Fibroblast of skin of abdomen (primary cell): ENCODE results near the gene RCL1. TPM values are rescaled to one million over a fixed set of nuclear protein-coding genes. Genes with fewer than 3 reads are reported as not detected.
A peak's percentile ranks its signal among the peaks of the same experiment; 100 is the strongest.
"Not testable (repeated sequence)": the region's sequence is repeated elsewhere in the genome, so short reads cannot be mapped to it uniquely, and the experiment has no call there.

Experiments
- DNase-seq: peaks from one replicate; pipeline ENCODE4 v3.0.0-alpha.2; 2013
- polyA plus RNA-seq, 2 experiments: library from polyadenylated mRNA; unstranded; fragments of 120-200 nt; gene quantifications; one replicate each; pipeline ENCODE4 v1.2.1, GENCODE V29; 2013; ENCODE audit not compliant: insufficient read length in 2 of 2

The RCL1 gene, protein sequence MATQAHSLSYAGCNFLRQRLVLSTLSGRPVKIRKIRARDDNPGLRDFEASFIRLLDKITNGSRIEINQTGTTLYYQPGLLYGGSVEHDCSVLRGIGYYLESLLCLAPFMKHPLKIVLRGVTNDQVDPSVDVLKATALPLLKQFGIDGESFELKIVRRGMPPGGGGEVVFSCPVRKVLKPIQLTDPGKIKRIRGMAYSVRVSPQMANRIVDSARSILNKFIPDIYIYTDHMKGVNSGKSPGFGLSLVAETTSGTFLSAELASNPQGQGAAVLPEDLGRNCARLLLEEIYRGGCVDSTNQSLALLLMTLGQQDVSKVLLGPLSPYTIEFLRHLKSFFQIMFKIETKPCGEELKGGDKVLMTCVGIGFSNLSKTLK
- polyA plus RNA-seq (2013, experiment 1 of 2; ENCODE audit: insufficient read length), result 10.7 TPM
- polyA plus RNA-seq (2013, experiment 2 of 2; ENCODE audit: insufficient read length), result 9.6 TPM

DNA sequence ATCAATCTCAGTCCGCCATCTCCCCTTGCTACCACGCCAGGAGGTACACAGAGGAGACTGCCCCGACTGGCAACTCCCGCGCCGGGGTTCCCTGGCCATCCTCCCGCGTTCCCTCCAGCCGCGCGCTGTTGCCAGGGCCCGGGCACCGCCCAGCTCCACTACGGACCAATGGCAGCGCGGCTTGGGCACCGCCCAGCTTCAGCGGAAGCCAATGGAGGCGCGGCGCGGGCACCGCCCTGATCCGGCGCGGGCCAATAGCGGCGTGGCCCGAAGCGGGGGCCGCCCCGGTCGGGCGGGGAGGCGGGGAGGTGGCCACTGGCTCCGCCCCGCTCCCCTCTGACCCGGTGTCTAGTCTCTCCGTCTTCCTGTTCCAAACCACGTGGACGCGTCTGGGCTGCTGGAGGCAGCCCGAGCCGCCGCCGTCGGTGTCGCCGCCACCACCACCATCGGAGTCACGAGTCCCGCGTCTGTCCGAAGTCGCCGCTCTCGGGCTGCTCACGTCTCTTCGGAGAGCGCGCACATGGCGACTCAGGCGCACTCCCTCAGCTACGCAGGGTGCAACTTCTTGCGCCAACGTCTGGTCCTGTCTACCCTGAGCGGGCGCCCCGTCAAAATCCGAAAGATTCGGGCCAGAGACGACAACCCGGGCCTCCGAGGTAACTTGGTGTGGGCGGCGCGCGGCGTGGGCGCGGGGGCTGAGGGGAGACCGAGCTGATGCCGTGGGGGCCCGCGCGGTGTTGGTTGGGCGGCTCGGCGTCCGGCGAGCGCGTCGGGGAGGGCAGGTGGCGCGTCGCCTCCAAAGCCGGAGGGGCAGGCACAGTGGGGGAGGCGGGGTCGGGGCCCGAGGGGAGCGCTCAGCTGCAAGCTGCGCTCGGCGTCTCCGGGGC lies at the start of gene RCL1:
TSS of gene RCL1 (plus strand) at position 373 of the 887 bp plus-strand sequence. CDS start at position 521, 148 bp downstream.
- peak; percentile 93 for DNase-seq

GRCh38 chr9:4743131-4743875 lies 49.4 kb upstream of the RCL1 start:
- DNase-seq, result no peak

DNA sequence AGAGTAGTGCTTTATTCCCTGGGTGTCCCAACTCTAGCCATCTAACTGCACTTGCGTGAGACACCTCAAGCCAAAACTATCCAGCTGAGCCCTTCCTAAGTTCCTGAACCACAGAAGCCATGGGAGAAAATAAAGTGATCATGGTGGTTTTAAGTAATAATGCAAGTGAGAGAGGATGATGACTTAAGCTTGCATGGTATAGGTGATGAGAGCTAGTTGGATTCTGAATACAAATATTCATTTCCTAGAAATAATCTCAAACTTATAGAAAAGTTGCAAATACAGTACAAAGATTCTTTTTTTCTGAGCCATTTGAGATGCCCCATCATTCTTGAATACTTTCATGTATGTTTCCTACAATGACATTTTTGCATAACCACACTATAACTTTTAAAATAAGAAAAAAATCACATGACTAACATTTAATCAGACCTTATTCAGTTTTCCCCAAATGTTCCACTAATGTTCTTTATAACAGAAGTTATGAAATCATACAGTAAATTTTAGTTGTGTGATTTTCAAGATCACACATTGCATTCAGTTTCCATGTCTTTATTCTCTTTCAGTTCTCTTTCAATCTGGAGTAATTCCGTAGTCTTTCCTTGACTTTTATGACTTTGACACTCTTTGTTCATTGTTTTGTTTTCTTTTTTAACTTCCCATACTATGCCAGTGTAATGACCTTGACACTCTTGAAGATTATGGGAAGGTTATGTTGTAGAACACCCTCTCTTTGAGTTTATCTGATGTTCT lies 46.3 kb upstream of the RCL1 start:
- DNase-seq, result no peak

DNA sequence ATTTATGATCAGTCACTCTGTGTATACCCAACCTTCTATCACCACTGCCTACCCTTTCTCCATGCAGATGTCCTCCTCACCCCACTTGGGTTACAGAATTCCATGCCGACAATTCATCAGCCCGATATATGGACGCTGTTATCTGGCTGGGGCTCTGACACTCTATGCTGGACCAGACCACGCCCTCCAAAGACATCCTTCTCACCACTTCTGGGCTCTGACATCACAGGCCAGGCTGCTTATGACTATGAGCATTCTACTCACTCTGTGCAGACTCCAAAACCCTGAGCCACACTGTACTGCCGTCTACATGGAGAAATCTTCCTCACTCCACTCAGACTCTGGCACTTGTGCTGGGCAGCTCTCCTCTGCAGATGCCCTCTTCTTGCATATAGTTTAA lies 44.1 kb upstream of the RCL1 start:
- DNase-seq, result no peak

DNA sequence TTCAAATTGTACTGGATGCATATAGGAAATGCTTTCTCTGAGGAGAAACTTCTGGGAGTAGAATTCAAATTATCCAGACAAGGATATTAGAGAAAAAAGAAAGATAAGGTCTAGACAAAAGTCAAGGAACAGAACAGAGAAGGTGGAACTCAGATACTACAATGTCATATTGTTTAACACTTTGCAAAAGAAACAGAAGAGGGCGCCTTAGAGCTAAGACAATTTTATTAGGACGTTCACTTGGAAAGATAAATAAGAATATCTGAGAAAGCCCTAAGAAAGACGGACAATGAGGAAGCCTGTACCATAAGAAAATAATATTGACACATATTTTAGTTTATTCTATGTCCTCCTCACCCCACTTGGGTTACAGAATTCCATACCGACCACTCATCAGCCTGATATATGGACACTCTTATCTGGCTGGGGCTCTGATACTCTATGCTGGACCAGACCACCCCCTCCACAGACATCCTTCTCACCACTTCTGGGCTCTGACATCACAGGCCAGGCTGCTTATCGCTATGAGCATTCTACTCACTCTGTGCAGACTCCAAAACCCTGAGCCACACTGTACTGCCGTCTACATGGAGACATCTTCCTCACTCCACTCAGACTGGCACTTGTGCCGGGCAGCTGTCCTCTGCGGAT lies 42.6 kb upstream of the RCL1 start:
- DNase-seq, result peak; percentile 37

GRCh38 chr9:4754530-4754929 lies 38.2 kb upstream of the RCL1 start:
- DNase-seq, result not testable (repeated sequence)

DNA sequence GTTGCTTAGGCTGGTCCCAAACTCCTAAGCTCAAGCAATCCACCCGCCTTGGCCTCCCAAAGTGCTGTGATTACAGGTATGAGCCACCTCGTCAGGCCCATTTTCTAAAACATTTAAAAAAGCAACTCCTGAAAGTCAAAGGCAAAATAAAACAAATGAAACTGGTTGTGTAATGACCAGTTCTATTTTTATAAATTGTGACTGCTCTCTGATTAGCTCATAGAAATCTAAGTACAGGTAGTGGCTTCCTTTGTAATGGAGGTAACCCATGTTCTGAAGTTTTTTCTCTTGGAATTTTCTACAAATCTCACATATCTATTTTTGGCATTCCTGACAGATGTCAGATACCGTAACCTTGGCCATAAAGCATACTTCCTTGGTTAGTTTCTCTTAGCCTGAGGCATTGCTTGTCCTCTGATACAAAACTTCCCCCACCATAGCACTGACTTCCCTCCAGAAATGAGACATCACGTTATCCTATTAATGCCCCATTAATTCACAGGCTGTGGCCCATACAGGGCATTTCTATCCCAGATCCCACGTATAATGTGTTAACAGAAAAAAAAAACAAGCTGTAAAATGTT lies 37.6 kb upstream of the RCL1 start:
- no peak for DNase-seq

GRCh38 chr9:4756420-4756819 lies 36.3 kb upstream of the RCL1 start:
- no peak for DNase-seq

DNA sequence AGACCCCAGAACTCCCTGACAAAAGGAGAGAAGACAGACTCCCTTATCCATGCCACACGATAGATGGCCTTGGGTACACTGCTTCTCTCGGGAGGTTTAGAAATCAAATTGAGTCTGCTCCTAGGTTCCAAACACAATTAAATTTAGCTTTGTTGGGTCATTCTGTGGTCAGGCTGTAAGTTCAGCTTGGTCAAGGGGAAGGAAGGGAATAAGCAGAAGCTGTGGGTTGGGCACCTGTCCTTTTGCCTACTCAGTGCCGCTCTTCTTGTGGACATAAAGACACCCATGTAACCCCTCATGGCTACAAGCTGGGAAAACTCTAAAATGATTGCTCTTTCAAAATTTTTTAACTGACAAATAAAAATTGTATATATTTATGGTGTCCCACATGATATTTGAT lies 32.6 kb upstream of the RCL1 start:
- DNase-seq, result no peak

- peak; percentile 60 for DNase-seq
Measured at GRCh38 chr9:4762108-4762885, 30.4 kb upstream of the RCL1 start.

GRCh38 chr9:4762886-4763541 lies 29.7 kb upstream of the RCL1 start:
- peak; percentile 38 for DNase-seq

GRCh38 chr9:4764033-4764432 lies 28.7 kb upstream of the RCL1 start:
- DNase-seq, result no peak

DNA sequence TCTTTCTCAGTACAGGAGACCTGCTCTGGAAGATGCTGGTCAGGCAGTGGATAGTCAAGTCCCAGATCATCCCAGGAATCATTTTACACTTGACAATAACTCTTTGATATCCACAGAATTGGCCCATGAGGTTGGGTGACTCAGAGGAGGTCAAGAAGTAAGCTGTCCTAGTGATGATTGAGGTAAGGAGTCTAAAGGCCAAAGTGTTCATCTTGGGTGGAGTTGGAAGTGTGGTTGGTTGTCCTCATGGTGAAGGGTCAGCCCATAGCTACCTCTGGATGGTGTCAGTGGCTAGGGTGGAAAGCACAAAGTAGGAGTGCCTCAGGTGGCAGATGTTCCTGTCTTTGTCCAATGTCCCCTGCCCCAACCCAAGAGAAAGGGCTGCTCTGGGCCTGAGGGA lies 24.1 kb upstream of the RCL1 start:
- DNase-seq, result no peak

DNA sequence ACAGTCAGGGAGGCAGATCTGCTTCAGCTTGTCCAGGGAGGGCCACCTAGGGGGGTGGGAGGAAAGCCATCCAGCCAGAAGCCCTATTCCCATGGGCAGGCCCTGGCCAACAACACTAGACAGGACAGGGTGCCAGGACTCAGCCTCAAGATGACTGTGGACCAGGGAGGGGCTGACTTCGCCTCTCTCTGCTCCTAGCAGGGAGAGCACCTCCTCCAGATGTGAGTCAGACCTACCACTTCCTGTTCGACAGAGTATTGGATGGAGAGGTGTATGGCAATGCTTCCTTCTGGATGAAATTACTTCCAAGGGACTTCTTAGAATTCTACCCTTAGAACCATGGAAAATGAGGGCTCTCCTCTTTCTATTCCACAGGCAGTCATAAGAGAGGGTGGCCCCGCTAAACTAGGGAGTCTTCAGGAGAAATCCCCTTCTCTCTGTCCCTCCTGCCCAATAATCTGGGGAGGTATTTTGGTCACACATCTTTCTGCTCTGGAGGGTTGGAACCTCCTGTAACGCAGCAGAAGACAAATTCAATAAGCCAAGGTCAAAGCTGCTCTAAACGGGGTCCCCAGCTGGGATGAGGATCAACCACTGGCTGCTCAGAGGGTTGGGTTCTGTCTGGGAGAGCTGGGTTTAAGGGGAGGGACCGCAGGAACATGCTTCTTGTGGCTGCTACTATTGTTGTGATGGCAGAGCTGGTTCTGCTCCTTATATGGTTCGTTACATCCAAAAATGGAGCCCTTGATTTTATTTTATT lies 23.2 kb upstream of the RCL1 start:
- peak; percentile 32 for DNase-seq

DNA sequence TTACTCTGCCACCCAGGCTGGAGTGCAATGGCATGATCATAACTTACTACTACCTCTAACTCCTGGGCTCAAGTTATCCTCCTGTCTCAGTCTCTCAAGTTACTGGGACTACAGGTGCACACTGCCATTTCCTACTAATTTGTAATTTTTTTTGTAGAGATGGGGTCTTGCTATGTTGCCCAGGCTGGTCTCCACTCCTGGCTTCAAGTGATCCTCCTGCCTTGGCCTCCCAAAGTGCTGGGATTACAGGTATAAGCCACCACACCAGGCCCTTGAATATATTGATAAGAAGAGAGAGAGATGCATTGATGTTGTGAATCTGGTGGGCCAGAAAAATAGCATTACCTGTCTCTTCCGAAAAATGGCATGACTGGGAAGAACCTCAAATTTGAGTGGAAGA lies 21.0 kb upstream of the RCL1 start:
- DNase-seq, result no peak

DNA sequence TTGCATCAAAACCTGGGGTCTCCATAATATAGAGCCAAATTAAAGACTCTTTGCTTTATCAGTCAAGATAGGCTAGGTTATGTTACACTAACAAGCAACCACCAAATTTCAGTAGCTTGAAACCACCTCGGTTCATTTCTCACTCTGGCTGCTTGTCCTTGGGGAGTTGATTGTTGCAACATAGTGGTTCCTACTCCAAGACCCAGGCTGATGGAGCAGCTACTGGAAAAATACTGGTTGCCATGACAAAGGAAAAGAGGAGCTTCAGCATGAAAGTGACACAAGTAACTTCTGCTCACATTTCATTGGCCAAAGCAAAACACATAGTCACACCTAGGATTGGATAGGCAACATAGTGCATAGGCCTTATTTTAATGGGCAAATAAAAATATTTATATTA lies 18.5 kb upstream of the RCL1 start:
- peak; percentile 4 for DNase-seq

GRCh38 chr9:4774958-4775357 lies 17.8 kb upstream of the RCL1 start:
- DNase-seq, result not testable (repeated sequence)

DNA sequence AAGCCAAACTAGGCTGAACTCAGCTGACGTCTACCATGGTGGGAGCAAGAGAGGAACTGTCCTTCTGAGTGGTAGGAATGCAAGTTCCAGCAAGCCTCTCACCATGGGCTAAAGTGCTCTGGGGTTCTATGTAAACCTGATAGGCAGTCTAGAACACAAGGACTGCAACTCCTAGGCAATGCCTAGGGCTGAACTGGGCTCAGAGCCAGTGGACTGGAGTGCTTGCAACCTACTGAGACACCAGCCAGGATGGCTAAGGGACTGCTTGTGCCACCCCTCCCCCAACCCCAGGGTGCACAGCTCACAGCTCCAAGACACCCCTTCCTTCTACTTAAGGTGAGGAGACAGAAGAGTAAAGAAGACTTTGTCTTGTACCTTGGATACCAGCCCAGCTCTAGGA lies 12.1 kb upstream of the RCL1 start:
- DNase-seq, result no peak

GRCh38 chr9:4781408-4781807 lies 11.3 kb upstream of the RCL1 start:
- DNase-seq, result no peak
